Lower lobe of right lung (tissue), 2 donors: ENCODE data around the gene CNGB1. TPM values are rescaled to one million over a fixed set of nuclear protein-coding genes. Genes with fewer than 3 reads are reported as not detected.

ENCODE experiments used
- ATAC-seq, 2 donors: fragments of 200-7000 bp; cut with Tn5 transposase; one replicate each; pipeline ENCODE4 v1.9.1; 2020 to 2022; ENCODE audit warnings: mild to moderate bottlenecking in 2 of 2, moderate library complexity in 2 of 2
- DNase-seq: peaks from one replicate; pipeline ENCODE4 v3.0.0-alpha.2; 2020
- H3K27ac ChIP-seq: fragments of 200-600 bp; one replicate; pipeline ENCODE4 v1.8.0; 2022
- H3K27me3 ChIP-seq: fragments of 200-600 bp; one replicate; pipeline ENCODE4 v1.8.0; 2022; ENCODE audit warnings: low read depth
- H3K36me3 ChIP-seq: fragments of 200-600 bp; one replicate; pipeline ENCODE4 v1.8.0; 2022; ENCODE audit warnings: mild to moderate bottlenecking
- H3K4me1 ChIP-seq: fragments of 200-600 bp; one replicate; pipeline ENCODE4 v1.8.0; 2022
- H3K4me3 ChIP-seq: fragments of 200-600 bp; one replicate; pipeline ENCODE4 v1.8.0; 2022; ENCODE audit warnings: mild to moderate bottlenecking
- H3K9me3 ChIP-seq: fragments of 200-600 bp; one replicate; pipeline ENCODE4 v1.8.0; 2022
- intact Hi-C: fragments of 100-400 bp; cut with DNase I; formaldehyde crosslinking; loops from one replicate; pipeline ENCODE4 v1.11.0; 2022
- total RNA-seq: library from RNA; stranded (reverse); fragmentation: NEBNext Ultra II Directional; extraction: Animal tissue kit (Norgen Biotek cat#: 25700); gene quantifications from one replicate; pipeline ENCODE4 v1.2.1, GENCODE V29; 2021
- TF ChIP-seq, protein P1 (sequence below): fragments of 200-600 bp; IDR thresholded peaks from one replicate; pipeline ENCODE4 v1.8.0; 2022; ENCODE audit warnings: antibody characterized with exemption, mild to moderate bottlenecking
- donor health status: DM: no; HTN: yes; CAD: no; lungs with severe emphysema.

Gene CNGB1
- total RNA-seq, 1 donor from 2014 or later = 0.35 TPM

DNA sequence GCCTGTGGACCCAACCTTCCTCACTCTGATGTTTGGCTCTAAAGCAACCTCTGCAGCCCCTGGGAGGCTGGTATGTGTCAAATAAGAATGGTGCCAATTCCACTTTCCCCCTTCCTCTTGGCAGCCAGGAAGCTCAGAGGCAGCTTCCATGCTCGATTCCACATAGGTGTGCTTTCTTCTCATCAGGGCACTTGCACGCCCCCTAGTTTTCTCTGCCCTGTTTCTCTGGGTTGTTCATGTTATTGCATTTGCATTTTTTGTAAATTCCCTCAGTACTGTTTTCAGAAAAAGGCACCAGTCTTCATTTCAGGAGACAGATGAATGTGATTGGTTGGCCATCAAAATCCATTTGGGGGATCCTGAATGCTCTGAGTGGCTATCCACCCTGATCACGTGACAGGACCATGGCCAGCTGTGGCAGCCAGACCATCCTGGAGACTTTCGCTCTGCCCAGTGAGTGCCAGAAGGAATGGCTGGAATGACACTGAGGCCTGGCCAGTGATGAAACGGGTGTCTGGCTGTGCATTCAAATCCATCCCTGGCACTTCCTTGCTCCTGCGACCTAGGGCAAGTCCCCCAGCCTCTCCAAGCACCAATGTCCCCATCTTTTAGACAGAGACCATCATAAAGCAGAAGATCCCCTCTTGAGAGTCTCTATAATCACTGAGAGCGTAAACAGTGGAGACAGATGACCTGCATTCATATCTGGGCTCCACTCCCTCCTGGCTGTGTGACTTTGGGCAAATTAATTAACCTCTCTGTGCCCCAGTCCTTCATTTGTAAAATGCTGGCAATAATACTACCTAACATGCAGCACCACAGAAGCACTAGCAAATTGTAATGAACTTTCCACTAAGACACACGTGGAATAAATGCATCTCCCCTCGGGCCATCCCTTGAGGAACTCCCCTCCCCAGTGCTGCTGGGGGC, 56.4 kb downstream of the CNGB1 start:
- DNase-seq (no peak), ATAC-seq (no peak)
- no peaks in the 10 kb centered on the region for H3K9me3 ChIP-seq
- no peaks in the 10 kb centered on the region for H3K4me1 ChIP-seq
- no peak overlapping the region for H3K27ac ChIP-seq
- no peaks in the 10 kb centered on the region for H3K36me3 ChIP-seq
- TF ChIP-seq, protein P1, sequence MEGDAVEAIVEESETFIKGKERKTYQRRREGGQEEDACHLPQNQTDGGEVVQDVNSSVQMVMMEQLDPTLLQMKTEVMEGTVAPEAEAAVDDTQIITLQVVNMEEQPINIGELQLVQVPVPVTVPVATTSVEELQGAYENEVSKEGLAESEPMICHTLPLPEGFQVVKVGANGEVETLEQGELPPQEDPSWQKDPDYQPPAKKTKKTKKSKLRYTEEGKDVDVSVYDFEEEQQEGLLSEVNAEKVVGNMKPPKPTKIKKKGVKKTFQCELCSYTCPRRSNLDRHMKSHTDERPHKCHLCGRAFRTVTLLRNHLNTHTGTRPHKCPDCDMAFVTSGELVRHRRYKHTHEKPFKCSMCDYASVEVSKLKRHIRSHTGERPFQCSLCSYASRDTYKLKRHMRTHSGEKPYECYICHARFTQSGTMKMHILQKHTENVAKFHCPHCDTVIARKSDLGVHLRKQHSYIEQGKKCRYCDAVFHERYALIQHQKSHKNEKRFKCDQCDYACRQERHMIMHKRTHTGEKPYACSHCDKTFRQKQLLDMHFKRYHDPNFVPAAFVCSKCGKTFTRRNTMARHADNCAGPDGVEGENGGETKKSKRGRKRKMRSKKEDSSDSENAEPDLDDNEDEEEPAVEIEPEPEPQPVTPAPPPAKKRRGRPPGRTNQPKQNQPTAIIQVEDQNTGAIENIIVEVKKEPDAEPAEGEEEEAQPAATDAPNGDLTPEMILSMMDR = no peak
- no peak overlapping the region for H3K4me3 ChIP-seq
- intact Hi-C loops = no loop called here
- H3K27me3 ChIP-seq = no peaks in the 10 kb centered on the region

- Histone ChIP-seq H3K27me3 (no peaks in the 10 kb centered on the region), H3K27ac (no peak overlapping the region), H3K9me3 (no peaks in the 10 kb centered on the region), H3K4me3 (no peak overlapping the region), H3K36me3 (no peaks in the 10 kb centered on the region), H3K4me1 (no peaks in the 10 kb centered on the region)
- TF ChIP-seq, protein P1 = no peak
- DNase-seq = no peak
- intact Hi-C loops = no loop called here
- no peak for ATAC-seq
These were observed 58.2 kb downstream of the CNGB1 start for GRCh38 chr16:57912529-57913260.

- DNase-seq (no peak), ATAC-seq (no peak)
- Histone ChIP-seq H3K4me3 (no peak overlapping the region), H3K4me1 (no peaks in the 10 kb centered on the region), H3K27me3 (no peaks in the 10 kb centered on the region), H3K27ac (no peak overlapping the region), H3K9me3 (no peaks in the 10 kb centered on the region), H3K36me3 (no peaks in the 10 kb centered on the region)
- TF ChIP-seq, protein P1 = no peak
- intact Hi-C loops = no loop called here
These were observed 59.2 kb downstream of the CNGB1 start for GRCh38 chr16:57911743-57912142.

DNA sequence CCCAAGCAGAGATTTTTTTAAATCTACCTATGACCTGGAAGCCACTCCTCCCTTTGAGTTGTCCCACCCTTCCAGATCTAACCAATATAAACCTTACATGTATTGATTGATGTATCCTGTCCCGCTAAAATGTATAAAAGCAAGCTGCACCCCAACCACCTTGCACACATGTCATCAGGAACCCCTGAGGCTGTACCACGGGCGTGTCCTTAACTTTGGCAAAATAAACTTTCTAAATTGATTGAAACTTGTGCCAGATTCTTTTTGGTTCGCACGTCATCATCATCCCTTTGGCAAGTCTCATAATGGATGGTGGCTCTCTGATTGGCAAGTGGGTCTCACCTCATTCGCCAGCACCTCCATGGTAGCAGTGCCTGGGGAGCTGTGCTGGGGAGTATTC, 60.2 kb downstream of the CNGB1 start:
- no peak for ATAC-seq
- no peaks in the 10 kb centered on the region for H3K36me3 ChIP-seq
- no peak for DNase-seq
- TF ChIP-seq, protein P1 = no peak
- no peak overlapping the region for H3K27ac ChIP-seq
- H3K4me3 ChIP-seq = no peak overlapping the region
- no peaks in the 10 kb centered on the region for H3K4me1 ChIP-seq
- intact Hi-C loops = no loop called here
- H3K9me3 ChIP-seq = no peaks in the 10 kb centered on the region
- no peaks in the 10 kb centered on the region for H3K27me3 ChIP-seq

GRCh38 chr16:57908409-57908987, 62.4 kb downstream of the CNGB1 start:
- Histone ChIP-seq H3K27me3 (peaks cover 2% of the 10 kb centered on the region), H3K9me3 (no peaks in the 10 kb centered on the region), H3K27ac (no peak overlapping the region), H3K36me3 (no peaks in the 10 kb centered on the region), H3K4me3 (no peak overlapping the region), H3K4me1 (no peaks in the 10 kb centered on the region)
- TF ChIP-seq, protein P1 = no peak
- no peak for ATAC-seq
- intact Hi-C loops = no loop called here
- DNase-seq = no peak
